MM.1S (cell line): ENCODE data around the gene ADIRF.

Experiments used
- EZH2 ChIP-seq: fragments of 300-600 bp; sonication (generic); optimal IDR thresholded peaks from 2 replicates; pipeline ENCODE3; 2017; ENCODE audit warnings: low read depth, mild to moderate bottlenecking, antibody characterized with exemption, low read length, mixed read lengths
- EZH2phosphoT487 ChIP-seq: fragments of 300-600 bp; sonication (generic); IDR thresholded peaks from 2 replicates; pipeline ENCODE4 v1.6.1; 2018; ENCODE audit warnings: antibody characterized with exemption, low read length
- TF ChIP-seq, protein P1 (sequence below): fragments of 300-600 bp; sonication (generic); IDR thresholded peaks from 2 replicates; pipeline ENCODE4 v1.5.1; 2016; ENCODE audit warnings: antibody characterized with exemption, low read length, mixed read lengths

DNA sequence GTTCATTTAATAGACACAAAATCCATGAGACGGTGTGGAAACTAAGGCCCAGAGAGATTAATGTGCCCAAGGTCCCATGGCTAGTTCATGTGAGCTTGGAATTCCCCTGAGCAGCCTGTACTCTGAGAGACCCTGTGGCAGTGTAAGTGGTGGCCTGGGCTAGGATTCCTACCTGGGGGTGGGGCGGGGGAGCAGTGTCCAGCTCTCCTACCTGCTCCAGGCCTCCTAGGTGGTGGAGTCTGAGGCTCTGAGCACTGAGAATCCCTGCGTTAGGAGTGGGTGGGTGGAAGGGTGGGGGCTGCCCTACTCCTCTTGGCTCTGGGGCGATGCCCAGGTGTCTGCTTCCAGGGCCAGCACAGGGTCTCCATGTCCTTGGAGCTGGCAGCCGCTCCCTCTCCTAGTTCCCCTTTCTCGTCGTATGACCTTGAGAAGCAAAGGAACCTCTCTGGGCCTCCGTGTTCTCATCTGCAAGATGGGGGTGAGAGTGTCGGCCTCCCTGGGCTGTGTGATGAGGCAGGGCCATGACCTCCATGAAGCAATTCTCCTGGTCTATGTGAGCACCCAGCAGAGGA lies 7.3 kb upstream of the ADIRF start:
- TF ChIP-seq EZH2phosphoT487: no peak
- TF ChIP-seq, protein P1, sequence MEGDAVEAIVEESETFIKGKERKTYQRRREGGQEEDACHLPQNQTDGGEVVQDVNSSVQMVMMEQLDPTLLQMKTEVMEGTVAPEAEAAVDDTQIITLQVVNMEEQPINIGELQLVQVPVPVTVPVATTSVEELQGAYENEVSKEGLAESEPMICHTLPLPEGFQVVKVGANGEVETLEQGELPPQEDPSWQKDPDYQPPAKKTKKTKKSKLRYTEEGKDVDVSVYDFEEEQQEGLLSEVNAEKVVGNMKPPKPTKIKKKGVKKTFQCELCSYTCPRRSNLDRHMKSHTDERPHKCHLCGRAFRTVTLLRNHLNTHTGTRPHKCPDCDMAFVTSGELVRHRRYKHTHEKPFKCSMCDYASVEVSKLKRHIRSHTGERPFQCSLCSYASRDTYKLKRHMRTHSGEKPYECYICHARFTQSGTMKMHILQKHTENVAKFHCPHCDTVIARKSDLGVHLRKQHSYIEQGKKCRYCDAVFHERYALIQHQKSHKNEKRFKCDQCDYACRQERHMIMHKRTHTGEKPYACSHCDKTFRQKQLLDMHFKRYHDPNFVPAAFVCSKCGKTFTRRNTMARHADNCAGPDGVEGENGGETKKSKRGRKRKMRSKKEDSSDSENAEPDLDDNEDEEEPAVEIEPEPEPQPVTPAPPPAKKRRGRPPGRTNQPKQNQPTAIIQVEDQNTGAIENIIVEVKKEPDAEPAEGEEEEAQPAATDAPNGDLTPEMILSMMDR: no peak
- no peak for TF ChIP-seq EZH2
